GM20431 (cell line): Measurements from ENCODE around the gene NFIC.

ENCODE experiments used
- in situ Hi-C: fragments of 300-500 bp; cut with MseI, MboI; formaldehyde crosslinking; loops from one replicate; pipeline ENCODE4 v1.15.0; 2020; ENCODE audit warnings: low sequenced_read_pairs; ENCODE audit not compliant: unreplicated experiment

Gene NFIC

DNA sequence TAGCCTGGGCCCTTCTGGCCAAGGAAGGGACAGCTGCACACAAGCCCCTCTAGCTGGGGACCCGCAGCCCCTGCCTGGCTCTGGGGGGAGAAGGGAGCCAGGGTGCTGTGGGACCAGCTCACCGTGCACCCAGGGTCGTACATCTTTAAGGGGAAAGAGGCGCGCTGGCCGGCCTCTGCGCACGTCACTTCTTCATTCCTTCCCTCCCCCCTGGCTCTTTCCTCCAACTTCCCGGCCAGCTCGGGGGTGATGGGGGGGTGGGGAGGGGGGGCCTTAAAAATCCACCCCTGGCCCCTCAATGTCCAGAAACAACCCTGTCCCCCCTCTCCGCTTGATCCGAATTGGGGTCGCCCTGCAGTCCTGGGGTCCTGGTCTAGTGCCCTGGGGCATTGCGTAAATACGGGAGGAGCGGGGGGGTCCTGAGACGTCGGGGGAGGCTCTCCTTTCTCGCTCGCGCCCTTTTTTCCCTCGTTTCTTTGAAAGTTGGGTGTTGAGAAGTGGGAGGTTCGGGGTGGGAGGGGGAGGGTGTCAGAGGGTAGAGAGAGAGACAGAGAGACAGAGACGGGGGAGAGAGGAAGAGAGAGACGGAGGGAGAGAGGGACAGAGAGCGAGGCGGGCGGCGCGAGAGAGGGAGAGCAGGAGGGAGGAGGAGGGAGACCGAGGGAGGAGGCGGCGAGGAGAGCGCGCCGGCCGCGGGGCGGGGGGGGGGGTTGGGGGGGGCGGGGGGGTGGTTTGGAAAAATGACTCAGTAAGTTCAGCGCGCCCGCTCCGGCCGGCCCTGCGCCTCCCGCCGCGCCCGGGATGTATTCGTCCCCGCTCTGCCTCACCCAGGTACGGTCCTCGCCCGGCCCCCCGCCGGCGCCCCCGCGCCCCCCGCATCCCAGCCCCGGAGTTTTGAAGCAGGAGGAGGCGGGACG, at the start of gene NFIC:
NFIC (plus strand) TSS at position 748 of the 917 bp plus-strand sequence; CDS start at position 802, 54 bp downstream.
- in situ Hi-C loops = no loop called here

DNA sequence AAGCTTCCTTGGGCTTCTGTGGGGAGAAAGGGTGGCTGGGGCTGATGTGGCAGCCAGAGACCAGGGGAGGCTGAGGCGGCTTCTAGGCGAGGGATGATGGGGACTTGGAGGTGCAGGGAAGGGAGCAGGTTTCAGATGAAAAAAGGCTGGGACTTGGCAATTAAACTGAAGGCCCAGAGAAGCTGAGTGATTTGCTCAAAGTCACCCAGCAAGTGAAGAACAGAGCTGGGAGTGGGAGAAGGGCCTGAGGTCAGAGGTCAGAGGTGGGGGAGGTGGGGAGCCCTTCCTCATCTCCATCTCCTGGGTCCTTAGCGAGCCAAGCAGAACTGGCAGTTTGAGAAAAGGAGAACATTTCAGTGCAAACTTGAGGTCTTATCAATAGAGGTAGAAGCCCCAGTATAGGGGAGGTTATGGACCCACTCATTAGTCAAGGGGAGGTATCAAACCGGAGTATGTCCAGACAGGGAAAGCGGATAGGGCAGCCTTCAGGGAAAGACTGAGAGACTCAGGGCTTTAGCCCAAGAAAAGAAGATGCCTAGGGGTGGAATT, 49.6 kb upstream of the NFIC start:
- in situ Hi-C loops = no loop called here

DNA sequence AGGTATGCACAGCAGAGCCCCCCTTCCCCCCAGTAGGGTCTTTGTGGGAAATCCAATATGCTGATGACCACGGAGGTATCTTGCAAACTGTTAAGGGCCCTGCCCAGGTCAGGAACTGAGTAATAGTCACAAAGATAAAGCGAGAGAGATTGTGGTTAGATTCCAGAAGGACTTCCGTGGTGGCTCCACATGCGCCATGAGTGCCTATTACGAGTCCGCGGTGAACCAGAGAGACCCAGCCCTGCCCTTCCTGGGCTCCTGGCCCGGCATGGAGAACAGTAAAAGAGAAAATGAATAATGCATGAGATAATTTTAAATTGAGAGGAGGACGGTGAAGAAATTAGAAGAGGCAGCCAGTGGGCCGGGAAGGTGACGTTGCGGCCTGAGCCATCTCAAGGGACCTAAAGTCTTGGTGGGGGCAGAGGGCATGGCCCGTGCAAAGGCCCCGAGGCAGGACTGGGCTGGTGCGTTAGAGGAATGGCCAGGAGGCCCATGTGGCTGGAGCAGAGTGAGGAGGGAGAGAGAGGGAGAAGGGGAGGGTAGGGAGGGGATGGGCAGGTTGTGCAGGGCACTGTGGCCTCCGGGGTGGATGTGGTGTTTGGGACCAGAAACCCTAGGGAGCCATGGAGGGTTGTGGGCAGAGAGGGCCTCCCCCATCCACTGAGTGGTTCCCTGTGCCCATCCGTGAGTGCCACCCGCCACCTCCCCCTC, 46.6 kb upstream of the NFIC start:
- in situ Hi-C loops = no loop called here

DNA sequence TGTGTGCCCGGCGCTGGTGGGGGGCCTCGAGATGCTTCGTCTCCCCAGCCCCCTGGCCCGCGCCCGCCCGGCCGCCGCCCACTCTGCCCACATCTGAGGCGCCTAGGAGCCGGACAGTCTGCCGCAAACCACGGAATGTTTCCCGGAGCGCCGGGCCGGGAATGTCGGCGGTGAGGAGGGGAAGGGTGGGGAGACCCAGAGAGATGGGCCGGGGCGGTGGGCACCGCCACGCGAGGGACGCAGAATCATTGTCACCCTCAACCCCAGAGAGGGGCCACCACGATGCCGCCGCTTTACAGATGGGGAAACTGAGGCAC, 46.1 kb upstream of the NFIC start:
- in situ Hi-C loops = no loop called here

DNA sequence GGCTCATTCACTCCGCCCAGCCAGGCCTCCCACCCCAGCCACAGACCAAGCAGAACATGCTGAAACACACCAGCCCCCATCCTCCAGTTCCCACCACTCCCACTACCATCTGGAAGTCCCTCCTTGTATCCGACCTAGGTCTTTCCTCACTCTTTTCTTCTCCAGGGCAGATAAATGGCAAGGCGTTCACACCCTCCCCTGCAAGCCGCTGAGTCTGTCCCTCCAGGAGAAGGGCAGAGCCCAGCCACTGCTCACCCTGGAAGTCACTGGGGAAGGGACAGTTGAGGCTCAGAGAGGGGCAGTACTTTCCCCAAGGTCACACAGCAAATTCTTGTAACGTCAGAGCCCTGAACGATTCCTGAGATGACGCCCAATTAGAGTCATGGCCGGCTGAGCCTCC, 45.5 kb upstream of the NFIC start:
- in situ Hi-C loops = no loop called here

DNA sequence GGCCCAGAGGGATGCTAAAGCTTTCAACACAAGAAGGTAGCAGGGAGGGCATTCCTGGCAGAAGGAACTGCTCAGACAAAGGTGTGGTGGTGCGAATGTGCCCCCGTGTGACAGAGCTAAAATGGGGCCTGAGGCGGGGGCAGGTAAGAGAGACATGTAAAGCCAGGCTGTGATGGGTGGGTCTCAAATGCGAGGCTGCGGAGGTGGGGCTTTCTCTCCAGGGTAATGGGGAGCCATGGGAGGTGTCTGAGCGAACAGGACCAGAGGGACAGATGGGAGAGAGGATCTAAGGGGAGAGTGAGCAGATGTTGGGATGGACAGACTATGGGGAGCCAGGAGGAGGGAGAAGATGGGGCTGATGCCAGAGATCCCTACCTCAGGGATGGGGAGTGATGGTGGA, 44.7 kb upstream of the NFIC start:
- in situ Hi-C loops = no loop called here

DNA sequence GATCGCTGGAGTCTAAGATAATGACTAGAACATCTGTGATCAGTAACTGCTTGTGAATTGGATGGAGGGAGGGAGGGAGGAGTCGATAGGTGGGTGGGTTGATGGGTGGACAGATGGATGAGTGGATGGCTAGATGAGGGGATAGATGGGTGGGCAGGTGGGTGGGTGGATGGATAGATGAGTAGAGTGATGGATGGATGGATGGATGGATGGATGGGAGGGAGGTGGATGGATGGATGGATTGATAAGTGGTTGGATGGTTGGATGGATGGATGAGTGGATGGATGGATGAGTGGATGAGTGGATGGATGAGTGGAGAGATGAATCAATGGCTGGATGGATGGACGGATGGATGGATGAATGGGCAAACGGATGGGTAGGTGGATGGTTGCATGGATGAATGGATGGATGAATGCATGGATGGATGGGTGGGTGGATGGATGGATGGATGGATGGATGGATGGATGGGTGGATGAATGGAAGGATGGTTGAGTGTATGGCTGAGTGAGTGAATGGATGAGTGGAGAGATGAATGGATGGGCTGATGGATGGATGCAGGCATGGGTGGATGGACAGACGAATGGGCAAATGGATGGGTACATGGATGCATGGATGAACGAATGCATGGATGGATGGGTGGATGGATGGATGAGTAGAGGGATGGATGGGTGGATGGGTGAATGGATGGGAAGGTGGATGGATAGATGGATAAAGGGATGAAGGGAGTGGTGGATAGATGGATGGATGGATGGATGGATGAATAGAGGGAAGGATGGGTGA, 44.0 kb upstream of the NFIC start:
- in situ Hi-C loops = no loop called here

DNA sequence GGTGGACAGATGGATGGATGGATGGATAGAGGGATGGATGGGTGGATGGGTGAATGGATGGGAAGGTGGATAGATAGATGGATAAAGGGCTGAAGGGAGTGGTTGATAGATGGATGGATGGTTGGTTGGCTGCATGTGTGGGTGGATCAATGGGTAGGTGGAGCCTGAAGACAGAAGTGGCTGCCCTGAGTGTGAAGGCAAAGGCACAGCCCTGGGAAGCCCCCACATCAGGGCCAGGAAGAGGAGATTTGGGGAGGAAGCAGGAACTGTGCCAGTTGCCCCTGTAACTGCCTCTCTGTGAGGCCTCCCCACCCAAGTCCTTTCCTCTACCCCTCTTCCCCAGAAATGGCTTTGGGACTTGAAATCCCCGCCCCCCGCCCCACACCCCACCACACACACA, 43.4 kb upstream of the NFIC start:
- in situ Hi-C loops = no loop called here

DNA sequence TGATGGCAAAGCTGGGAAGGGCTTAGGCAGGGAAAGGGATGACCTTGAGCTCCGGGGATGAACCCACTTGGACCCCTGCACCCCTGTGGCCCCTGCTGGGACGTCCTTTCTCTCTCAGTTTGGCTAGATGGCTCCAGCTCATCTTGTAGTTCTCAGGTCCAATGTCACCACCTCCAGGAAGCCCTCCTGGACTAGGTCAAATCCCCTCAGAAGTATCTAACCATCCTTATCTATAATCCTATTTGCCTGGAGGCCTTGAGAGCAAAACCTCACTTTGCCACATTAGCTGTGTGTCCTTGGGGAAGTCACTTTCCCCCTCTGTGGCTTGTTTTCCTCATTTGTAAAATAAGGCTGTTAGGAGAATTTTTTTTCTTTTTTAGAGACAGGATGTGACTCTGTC, 42.7 kb upstream of the NFIC start:
- in situ Hi-C loops = no loop called here

DNA sequence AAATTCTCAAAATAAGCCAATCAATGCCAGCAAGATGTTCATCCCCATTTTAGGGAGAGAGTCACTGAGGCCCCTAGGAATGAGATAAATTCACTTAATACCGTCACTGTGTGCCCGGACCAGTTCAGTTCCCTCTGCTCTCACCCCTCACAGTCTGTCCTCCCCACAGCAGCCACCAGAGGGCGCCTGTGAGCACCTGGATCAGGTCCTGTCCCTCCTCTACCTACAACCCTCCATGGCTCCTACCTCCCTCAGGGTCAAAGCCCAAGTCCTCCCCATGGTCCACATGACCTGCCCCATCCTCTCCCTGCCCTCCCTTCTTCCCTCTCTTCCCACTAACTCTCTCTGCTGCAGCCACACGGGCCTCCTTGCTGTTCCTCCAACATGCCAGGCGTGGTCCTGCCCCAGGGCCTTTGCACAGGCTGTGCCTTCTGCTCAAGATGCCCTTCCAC, 42.0 kb upstream of the NFIC start:
- in situ Hi-C loops = no loop called here

DNA sequence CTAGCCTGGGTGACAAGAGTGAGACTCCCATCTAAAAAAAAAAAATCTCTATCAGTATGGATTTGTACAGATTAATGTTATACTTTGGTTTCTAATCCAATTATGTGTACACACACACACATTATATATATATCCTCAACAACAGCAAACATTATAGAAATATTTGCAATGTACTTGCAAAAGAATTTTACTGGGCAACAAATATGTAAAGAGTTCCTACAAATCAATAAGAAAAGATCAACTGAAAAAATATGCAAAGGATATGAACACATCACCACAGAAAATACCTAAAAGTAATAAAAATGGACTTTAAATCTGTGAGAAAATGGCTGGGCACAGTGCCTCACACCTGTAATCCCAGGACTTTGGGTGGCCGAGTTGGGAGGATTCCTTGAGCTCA, 40.9 kb upstream of the NFIC start:
- in situ Hi-C loops = loop anchor here (5.0 kb wide), 1 partner anchor 157 kb away; the partner anchor contains the start of genes SMIM24 and SMIM44

DNA sequence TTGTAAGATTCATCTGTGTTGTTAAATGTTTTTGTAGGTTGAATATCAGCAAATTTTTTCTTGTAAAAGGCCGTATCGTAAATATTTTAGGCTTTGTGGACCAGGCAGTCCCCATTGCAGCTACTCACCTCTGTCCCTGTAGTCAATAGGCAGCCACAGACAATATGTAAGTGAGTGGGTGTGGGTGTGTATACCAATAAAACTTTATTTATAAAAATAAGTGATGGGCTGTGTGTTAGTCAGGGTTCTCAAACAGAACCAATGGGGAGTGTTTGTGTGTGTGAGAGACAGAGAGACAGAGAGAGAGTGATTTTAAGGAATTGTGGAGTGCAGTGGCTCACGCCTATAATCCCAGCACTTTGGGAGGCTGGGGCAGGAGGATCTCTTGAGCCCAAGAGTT, 37.6 kb upstream of the NFIC start:
- in situ Hi-C loops = loop anchor here (5.0 kb wide), 1 partner anchor 154 kb away; the partner anchor contains the start of genes SMIM24 and SMIM44

DNA sequence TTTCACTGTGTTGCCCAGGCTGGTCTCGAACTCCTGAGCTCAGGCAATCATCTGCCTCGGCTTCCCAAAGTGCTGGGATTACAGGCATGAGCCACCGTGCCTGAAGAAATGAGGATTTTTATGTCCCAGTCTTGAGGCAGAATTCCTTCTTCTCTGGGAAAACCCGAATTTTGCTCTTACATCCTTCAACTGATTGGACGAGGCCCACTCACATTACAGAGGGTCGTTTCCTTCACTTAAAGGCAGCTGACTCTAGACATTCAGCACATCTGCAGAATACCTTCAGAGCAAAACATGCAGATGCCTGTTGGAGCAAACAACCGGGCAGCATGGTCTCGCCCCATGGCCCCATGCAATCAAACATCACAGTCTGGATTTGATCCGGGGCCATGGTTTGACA, 36.3 kb upstream of the NFIC start:
- in situ Hi-C loops = loop anchor here (10.0 kb wide), 1 partner anchor 95 kb away; no protein-coding TSS in a partner anchor

DNA sequence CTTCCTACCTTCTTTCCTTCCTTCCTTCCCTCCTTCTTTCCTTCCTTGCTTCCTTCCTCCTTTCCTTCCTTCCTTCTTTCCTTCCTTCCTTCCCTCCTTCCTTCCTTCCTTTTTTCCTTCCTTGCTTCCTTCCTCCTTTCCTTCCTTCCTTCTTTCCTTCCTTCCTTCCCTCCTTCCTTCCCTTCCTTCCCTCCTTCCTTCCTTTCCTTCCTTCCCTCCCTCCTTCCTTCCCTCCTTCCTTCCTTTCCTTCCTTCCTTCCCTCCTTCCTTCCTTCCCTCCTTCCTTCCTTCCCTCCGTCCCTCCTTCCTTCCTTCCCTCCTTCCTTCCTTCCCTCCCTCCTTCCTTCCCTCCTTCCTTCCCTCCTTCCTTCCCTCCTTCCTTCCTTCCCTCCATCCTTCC, 34.2 kb upstream of the NFIC start:
- in situ Hi-C loops = loop anchor here (10.0 kb wide), 1 partner anchor 93 kb away; no protein-coding TSS in a partner anchor

DNA sequence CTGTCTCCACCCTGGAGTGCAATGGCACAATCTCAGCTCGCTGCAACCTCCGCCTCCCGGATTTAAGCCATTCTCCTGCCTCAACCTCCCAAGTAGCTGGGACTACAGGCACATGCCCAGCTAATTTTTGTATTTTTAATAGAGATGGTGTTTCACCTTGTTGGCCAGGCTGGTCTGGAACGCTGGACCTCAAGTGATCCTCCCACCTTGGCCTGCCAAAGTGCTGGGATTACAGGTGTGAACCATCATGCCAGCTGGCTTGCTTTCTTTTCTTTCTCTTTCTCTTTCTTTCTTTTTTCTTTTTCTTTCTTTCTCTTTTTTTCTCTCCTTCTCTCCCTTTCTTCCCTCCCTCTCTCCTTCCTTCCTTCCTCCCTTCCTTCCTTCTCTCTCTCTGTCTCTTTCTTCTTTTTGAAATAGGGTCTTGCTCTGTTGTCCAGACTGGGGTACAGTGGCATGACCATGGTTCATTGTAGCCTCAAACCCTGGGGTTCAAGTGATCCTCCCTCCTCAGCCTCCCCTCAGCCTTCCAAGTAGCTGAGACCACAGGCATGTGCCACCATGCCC, 33.3 kb upstream of the NFIC start:
- in situ Hi-C loops = loop anchor here (10.0 kb wide), 1 partner anchor 92 kb away; no protein-coding TSS in a partner anchor

DNA sequence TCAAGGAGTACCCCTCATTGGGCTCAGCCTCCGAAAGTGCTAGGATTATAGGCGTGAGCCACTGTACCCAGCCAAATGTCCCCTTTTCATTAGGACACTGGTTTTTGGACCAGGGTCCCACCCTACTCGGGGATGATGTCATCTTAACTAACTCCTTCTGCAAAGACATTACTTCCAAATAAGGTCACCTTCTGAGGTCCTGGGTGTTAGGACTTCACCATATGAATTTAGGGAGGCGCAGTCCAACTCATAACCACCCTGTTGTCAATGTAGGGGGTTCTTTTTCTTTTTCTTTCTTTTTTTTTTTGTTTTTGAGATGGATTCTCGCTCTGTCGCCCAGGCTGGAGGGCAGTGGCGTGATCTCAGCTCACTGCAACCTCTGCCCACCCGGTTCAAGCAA, 32.7 kb upstream of the NFIC start:
- in situ Hi-C loops = loop anchor here (10.0 kb wide), 1 partner anchor 91 kb away; no protein-coding TSS in a partner anchor

DNA sequence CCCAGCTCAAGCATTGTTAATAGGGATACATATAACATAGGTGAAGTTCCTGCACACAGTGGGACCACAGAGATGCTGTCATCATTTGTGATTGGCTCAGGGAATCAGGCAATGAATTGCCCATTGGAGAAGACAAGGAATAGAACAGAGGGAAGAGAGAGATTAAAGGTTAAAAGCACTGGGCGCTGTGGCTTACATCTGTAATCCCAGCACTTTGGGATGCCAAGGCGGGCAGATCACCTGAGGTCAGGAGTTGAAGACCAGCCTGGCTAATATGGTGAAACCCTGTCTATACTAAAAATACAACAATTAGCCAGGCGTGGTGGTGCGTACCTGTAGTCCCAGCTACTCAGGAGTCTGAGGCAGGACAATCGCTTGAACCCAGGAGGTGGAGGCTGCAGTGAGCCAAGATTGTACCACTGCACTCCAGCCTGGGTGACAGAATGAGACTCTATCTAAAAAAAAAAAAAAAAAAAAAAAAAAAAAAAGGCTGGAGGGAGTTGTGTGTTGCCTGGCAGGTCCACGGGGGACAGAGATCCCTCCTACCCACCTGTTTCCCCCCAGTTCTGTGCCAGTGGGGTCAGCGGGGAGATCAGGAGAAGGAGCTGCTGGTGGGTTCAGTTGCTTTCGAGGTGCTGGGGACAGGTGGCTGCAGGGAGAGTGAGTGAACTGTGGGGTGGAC, 31.5 kb upstream of the NFIC start:
- in situ Hi-C loops = loop anchor here (10.0 kb wide), 1 partner anchor 90 kb away; no protein-coding TSS in a partner anchor

DNA sequence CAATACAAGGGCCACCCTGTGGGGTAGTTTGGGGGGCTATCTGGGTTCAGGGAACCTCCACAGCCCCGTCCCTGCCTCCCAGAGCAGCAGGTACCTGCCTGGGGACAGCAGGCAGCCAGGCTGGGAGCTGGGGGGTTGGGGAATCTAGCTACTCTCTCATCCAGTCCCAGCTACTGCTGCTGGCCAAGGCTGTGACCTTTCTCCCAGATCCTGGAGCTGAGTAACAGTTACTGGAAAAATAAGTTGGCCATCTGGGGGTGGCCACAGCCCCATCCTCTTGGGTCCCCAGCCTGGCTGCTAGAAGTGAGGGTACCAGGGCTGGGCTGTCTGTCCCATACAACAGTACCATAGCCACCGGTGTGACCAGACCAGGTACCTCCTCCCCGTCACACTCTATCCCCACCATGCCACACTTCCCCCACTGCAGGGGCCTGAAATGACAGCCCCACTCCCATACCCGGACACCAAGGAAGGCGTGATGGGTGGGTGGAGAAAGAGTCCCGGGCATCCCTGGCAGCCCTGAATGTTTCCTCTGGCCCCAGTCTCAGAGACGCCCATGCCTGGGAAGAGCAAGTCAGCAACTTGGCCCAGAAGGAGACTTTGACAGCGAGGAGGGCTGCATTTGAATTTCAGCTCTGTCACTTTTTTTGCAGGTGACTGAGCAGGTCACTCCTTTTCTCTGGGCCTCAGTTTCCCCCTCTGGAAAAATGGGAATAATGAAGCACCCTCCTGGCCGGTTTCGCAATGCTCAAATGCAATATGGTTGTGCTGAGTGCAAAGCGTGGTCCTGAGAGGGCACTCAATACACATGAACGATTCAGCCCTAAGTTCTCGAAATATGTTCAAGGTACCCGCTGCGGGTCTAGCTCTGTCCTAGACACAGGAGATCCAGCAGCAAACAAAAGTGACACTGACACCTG, 30.7 kb upstream of the NFIC start:
- in situ Hi-C loops = loop anchor here (10.0 kb wide), 1 partner anchor 89 kb away; no protein-coding TSS in a partner anchor
